Uterus (tissue), 4 donors: Measurements from ENCODE around the gene PGLYRP1. TPM values are rescaled to one million over a fixed set of nuclear protein-coding genes. Genes with fewer than 3 reads are reported as not detected.

Source experiments
- DNase-seq, 2 donors: peaks; one replicate each; pipeline ENCODE4 v3.0.0-alpha.2; 2019 to 2020
- H3K27ac ChIP-seq, 2 donors: fragments of 200-600 bp; sonication (generic); 1 replicate in 1 of 2; 2 replicates in 1 of 2; pipeline ENCODE4 v1.5.1; 2016 to 2018
- H3K27me3 ChIP-seq, 2 donors: fragments of 200-600 bp; sonication (generic); one replicate each; pipeline ENCODE4 v1.5.1; 2018 to 2019; ENCODE audit warnings: control low read depth in 1 of 2
- H3K36me3 ChIP-seq, 2 donors: fragments of 200-600 bp; sonication (generic); one replicate each; pipeline ENCODE4 v1.5.1; 2019; ENCODE audit warnings: control low read depth in 1 of 2
- H3K4me1 ChIP-seq, 2 donors: fragments of 200-600 bp; sonication (generic); one replicate each; pipeline ENCODE4 v1.5.1; 2018 to 2019; ENCODE audit warnings: control low read depth in 1 of 2
- H3K4me3 ChIP-seq, 2 donors: fragments of 200-600 bp; sonication (generic); 1 replicate in 1 of 2; 2 replicates in 1 of 2; pipeline ENCODE4 v1.5.1; 2018 to 2019; ENCODE audit warnings: mild to moderate bottlenecking in 1 of 2
- H3K9me3 ChIP-seq, 2 donors: fragments of 200-600 bp; sonication (generic); one replicate each; pipeline ENCODE4 v1.5.1; 2019; ENCODE audit warnings: control low read depth in 1 of 2
- POLR2A ChIP-seq, 2 donors: fragments of 450-650 bp; IDR thresholded peaks; one replicate each; pipeline ENCODE4 v1.6.1; 2016; ENCODE audit warnings: antibody characterized with exemption in 2 of 2, mild to moderate bottlenecking in 1 of 2, moderate library complexity in 1 of 2
- intact Hi-C: fragments of 100-400 bp; cut with DNase I; formaldehyde crosslinking; loops from one replicate; pipeline ENCODE4 v1.15.1; 2023; ENCODE audit warnings: low total_unique reads
- total RNA-seq, 4 donors: library from RNA; depleted of rRNA in 3 of 4; stranded (reverse); fragments of >200 nt in 3 of 4; gene quantifications; one replicate each; pipeline versions ENCODE4 v1.1.0 to v1.2.4, GENCODE V29; 2014 to 2023
- TF ChIP-seq, protein P1 (sequence below), 4 experiments: fragments of 200-600 bp in 2 of 4; fragments of 450-650 bp in 2 of 4; sonication (generic) in 2 of 4; IDR thresholded peaks; one replicate each; pipeline ENCODE4 v1.5.1; 2016 to 2019; ENCODE audit warnings: antibody characterized with exemption in 4 of 4, mild to moderate bottlenecking in 2 of 4, moderate library complexity in 1 of 4
- donor health status: DM: yes; HTN: yes; CAD: no.

PGLYRP1 gene
- total RNA-seq, 4 donors from 2014 or later = not detected

- DNase-seq = no peak
- H3K27ac ChIP-seq = no peak overlapping the region
- no peaks in the 10 kb centered on the region for H3K4me1 ChIP-seq
- TF ChIP-seq, protein P1, sequence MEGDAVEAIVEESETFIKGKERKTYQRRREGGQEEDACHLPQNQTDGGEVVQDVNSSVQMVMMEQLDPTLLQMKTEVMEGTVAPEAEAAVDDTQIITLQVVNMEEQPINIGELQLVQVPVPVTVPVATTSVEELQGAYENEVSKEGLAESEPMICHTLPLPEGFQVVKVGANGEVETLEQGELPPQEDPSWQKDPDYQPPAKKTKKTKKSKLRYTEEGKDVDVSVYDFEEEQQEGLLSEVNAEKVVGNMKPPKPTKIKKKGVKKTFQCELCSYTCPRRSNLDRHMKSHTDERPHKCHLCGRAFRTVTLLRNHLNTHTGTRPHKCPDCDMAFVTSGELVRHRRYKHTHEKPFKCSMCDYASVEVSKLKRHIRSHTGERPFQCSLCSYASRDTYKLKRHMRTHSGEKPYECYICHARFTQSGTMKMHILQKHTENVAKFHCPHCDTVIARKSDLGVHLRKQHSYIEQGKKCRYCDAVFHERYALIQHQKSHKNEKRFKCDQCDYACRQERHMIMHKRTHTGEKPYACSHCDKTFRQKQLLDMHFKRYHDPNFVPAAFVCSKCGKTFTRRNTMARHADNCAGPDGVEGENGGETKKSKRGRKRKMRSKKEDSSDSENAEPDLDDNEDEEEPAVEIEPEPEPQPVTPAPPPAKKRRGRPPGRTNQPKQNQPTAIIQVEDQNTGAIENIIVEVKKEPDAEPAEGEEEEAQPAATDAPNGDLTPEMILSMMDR (IDR thresholded peaks at IDR 0.05) = no peak
- no peak for TF ChIP-seq POLR2A (IDR thresholded peaks at IDR 0.05)
- H3K9me3 ChIP-seq = no peaks in the 10 kb centered on the region
- intact Hi-C loops = no loop called here
- H3K27me3 ChIP-seq = no peaks in the 10 kb centered on the region
- H3K36me3 ChIP-seq = no peaks in the 10 kb centered on the region
- H3K4me3 ChIP-seq = no peak overlapping the region
Observed at GRCh38 chr19:46066471-46066870, 43.6 kb upstream of the PGLYRP1 start.

DNA sequence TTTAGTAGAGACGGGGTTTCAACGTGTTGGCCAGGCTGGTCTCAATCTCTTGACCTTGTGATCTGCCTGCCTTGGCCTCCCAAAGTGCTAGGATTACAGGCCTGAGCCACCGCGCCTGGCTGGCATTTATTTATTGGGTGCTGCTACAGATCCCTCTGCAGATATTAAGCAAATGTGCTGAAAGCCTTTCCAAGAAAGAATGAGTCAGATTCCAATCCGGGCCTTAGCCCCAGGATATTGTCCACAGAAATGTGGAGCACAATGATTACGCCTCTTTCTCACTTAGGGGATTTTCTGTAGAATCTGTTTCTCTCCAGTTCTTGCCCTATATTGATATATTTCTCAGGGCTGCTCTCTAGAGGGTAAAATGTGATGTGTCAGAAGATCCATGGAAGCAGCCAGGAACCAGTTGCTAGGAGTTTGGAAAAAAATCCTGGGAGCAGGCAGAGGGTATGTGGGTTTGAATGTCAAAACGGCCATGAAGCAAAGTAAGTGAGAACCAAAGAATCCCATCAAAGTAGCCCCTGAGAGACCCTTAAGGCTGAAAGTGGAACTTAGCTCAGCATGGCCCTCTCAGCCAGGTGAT, 42.7 kb upstream of the PGLYRP1 start:
- no peak for DNase-seq
- intact Hi-C loops = no loop called here
- TF ChIP-seq, protein P1 (IDR thresholded peaks at IDR 0.05) = no peak
- TF ChIP-seq POLR2A (IDR thresholded peaks at IDR 0.05) = no peak
- Histone ChIP-seq H3K4me1 (no peaks in the 10 kb centered on the region), H3K4me3 (no peak overlapping the region), H3K27me3 (no peaks in the 10 kb centered on the region), H3K36me3 (no peaks in the 10 kb centered on the region), H3K9me3 (no peaks in the 10 kb centered on the region), H3K27ac (no peak overlapping the region)

GRCh38 chr19:46063201-46063600, 40.3 kb upstream of the PGLYRP1 start:
- H3K27ac ChIP-seq = no peak overlapping the region
- H3K4me1 ChIP-seq = no peaks in the 10 kb centered on the region
- H3K4me3 ChIP-seq = no peak overlapping the region
- no peaks in the 10 kb centered on the region for H3K36me3 ChIP-seq
- no peak for DNase-seq
- TF ChIP-seq, protein P1 (IDR thresholded peaks at IDR 0.05) = no peak
- no peak for TF ChIP-seq POLR2A (IDR thresholded peaks at IDR 0.05)
- intact Hi-C loops = no loop called here
- H3K27me3 ChIP-seq = no peaks in the 10 kb centered on the region
- H3K9me3 ChIP-seq = no peaks in the 10 kb centered on the region

DNA sequence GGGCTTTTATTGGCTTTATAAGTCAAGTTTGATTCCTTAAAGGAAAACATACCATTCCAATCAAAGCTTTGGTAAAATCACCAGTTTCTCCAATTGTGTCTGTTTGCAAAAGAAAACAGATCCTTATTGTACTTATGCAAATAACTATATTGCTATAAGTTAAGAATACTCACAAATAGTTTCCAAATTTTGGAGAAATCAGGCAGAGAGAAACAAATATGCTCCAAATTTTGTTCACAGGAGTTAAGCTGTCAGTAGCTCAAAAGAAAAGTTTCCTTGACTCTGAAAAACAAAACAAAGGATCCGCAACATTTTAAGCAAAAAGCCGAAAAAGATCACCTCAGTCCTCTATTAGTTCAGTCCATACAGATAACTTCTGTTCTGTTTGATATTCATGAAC, 37.2 kb upstream of the PGLYRP1 start:
- H3K9me3 ChIP-seq = no peaks in the 10 kb centered on the region
- H3K4me3 ChIP-seq = no peak overlapping the region
- DNase-seq = no peak
- TF ChIP-seq, protein P1 (IDR thresholded peaks at IDR 0.05) = no peak
- TF ChIP-seq POLR2A (IDR thresholded peaks at IDR 0.05) = no peak
- H3K4me1 ChIP-seq = no peaks in the 10 kb centered on the region
- H3K36me3 ChIP-seq = no peaks in the 10 kb centered on the region
- intact Hi-C loops = no loop called here
- peaks cover 0 to 4% of the 10 kb centered on the region in 2 donors for H3K27me3 ChIP-seq
- H3K27ac ChIP-seq = no peak overlapping the region

DNA sequence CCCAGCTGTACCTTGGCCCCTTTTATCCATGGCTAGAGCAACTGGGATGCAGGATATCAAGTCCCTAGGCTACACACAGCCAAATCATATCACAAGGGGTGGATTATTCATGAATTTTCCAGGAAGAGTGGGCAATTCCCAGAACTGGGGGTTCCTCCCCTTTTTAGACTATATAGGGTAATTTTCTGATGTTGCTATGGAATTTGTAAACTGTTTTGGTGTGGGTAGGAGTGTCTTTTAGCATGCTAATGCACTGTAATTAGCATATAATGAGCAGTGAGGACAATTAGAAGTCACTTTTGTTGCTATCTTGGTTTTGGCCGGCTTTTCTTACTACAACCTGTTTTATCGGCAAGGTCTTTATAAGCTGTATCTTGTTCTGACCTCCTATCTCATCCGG, 35.9 kb upstream of the PGLYRP1 start:
- intact Hi-C loops = no loop called here
- no peaks in the 10 kb centered on the region for H3K9me3 ChIP-seq
- no peaks in the 10 kb centered on the region for H3K36me3 ChIP-seq
- H3K27ac ChIP-seq = no peak overlapping the region
- H3K4me3 ChIP-seq = no peak overlapping the region
- peaks cover 0 to 7% of the 10 kb centered on the region in 2 donors for H3K27me3 ChIP-seq
- TF ChIP-seq, protein P1 (IDR thresholded peaks at IDR 0.05) = no peak
- TF ChIP-seq POLR2A (IDR thresholded peaks at IDR 0.05) = no peak
- no peaks in the 10 kb centered on the region for H3K4me1 ChIP-seq
- no peak for DNase-seq
